GM19099 (cell line): ENCODE data around the gene OR13C3.

Source experiments
- POLR2A ChIP-seq: IDR thresholded peaks from 3 replicates; pipeline ENCODE4 v1.6.1; 2011; ENCODE audit warnings: low read depth; ENCODE audit not compliant: insufficient read length; ENCODE audit errors: extremely low read depth

OR13C3 gene

GRCh38 chr9:104536756-104537155 is at the start of gene OR13C3:
Gene OR13C3 (minus strand): TSS chr9:104536856. CDS start chr9:104536723, 133 bp downstream.
- TF ChIP-seq POLR2A = no peak

- TF ChIP-seq POLR2A = no peak
These were observed 43.9 kb upstream of the OR13C3 start for GRCh38 chr9:104580562-104580961.

- no peak for TF ChIP-seq POLR2A
These were observed 40.6 kb upstream of the OR13C3 start for GRCh38 chr9:104577263-104577662.

- TF ChIP-seq POLR2A = no peak
These were observed 38.8 kb upstream of the OR13C3 start for GRCh38 chr9:104575456-104575855.

- TF ChIP-seq POLR2A = no peak
These were observed 36.0 kb upstream of the OR13C3 start for GRCh38 chr9:104572612-104573011.

- TF ChIP-seq POLR2A = no peak
These were observed 32.2 kb upstream of the OR13C3 start, which contains the start of gene OR13C8 for GRCh38 chr9:104568868-104569267. Gene OR13C8 (plus strand): TSS chr9:104569168. CDS start chr9:104569168, 0 bp downstream.

- no peak for TF ChIP-seq POLR2A
These were observed 27.7 kb upstream of the OR13C3 start for GRCh38 chr9:104564358-104564757.

GRCh38 chr9:104556830-104557634 is 20.4 kb upstream of the OR13C3 start:
- no peak for TF ChIP-seq POLR2A

- no peak for TF ChIP-seq POLR2A
These were observed 18.9 kb upstream of the OR13C3 start for GRCh38 chr9:104555521-104555920.

GRCh38 chr9:104553261-104553660 is 16.6 kb upstream of the OR13C3 start:
- no peak for TF ChIP-seq POLR2A

- TF ChIP-seq POLR2A = no peak
These were observed 8.0 kb upstream of the OR13C3 start for GRCh38 chr9:104544644-104545043.

GRCh38 chr9:104539275-104539674 is 2.6 kb upstream of the OR13C3 start:
- TF ChIP-seq POLR2A = no peak

- no peak for TF ChIP-seq POLR2A
These were observed 9.5 kb downstream of the OR13C3 start, which contains the start of gene OR13C4 for GRCh38 chr9:104527109-104527508. Gene OR13C4 (minus strand): TSS chr9:104527209. CDS start chr9:104527209, 0 bp downstream.

- no peak for TF ChIP-seq POLR2A
These were observed 21.8 kb downstream of the OR13C3 start for GRCh38 chr9:104514901-104515300.

- TF ChIP-seq POLR2A = no peak
These were observed 30.1 kb downstream of the OR13C3 start for GRCh38 chr9:104506565-104506964.

GRCh38 chr9:104503963-104504362 is 32.7 kb downstream of the OR13C3 start, which contains the start of gene OR13F1:
Gene OR13F1 (plus strand): TSS chr9:104504263. CDS start chr9:104504263, 0 bp downstream.
- TF ChIP-seq POLR2A = no peak
